Psoas muscle (tissue), 8 donors: ENCODE results near the gene UBE2QL1. TPM values are rescaled to one million over a fixed set of nuclear protein-coding genes. Genes with fewer than 3 reads are reported as not detected.
"Not testable (repeated sequence)": the region's sequence is repeated elsewhere in the genome, so short reads cannot be mapped to it uniquely, and the experiment has no call there.

ENCODE experiments used
- ATAC-seq, 4 donors: fragments of 200-7000 bp; cut with Tn5 transposase; one replicate each; pipeline ENCODE4 v1.9.1; 2020; ENCODE audit warnings: moderate library complexity in 3 of 4, mild to moderate bottlenecking in 2 of 4
- DNase-seq, 2 donors: peaks; one replicate each; pipeline ENCODE4 v3.0.0-alpha.2; 2020
- H3K27ac ChIP-seq: fragments of 200-600 bp; one replicate; pipeline ENCODE4 v1.8.0; 2022
- H3K27me3 ChIP-seq, 3 donors: fragments of 200-600 bp in 1 of 3; one replicate each; pipeline versions ENCODE4 v1.6.1 to v1.8.0; 2013 to 2022; ENCODE audit warnings: low read length in 2 of 3, mild to moderate bottlenecking in 2 of 3, moderate library complexity in 1 of 3; ENCODE audit not compliant: insufficient read depth in 3 of 3
- H3K36me3 ChIP-seq, 2 donors: fragments of 200-600 bp in 1 of 2; one replicate each; pipeline versions ENCODE4 v1.6.1 to v1.8.0; 2013 to 2022; ENCODE audit warnings: low read depth in 1 of 2, mild to moderate bottlenecking in 1 of 2, moderate library complexity in 1 of 2; ENCODE audit not compliant: insufficient read depth in 1 of 2
- H3K4me1 ChIP-seq: fragments of 200-600 bp; one replicate; pipeline ENCODE4 v1.8.0; 2022
- H3K4me3 ChIP-seq: fragments of 200-600 bp; one replicate; pipeline ENCODE4 v1.8.0; 2022; ENCODE audit warnings: mild to moderate bottlenecking
- H3K9me3 ChIP-seq: fragments of 200-600 bp; one replicate; pipeline ENCODE4 v1.8.0; 2022
- WGBS, 3 donors: extraction: QIAGEN DNeasy Blood & Tissue Kit; methylation state at CpG; one replicate each; pipeline versions ENCODE4 v1.1.6 to v1.1.7; 2013; 5-methylcytosine and 5-hydroxymethylcytosine counted together
- intact Hi-C, 2 donors: fragments of 100-400 bp; cut with DNase I; formaldehyde crosslinking; loops; one replicate each; pipeline versions ENCODE4 v1.11.0 to v1.14.2; 2022
- polyA plus RNA-seq, 3 donors: library from polyadenylated mRNA; stranded (reverse); fragments of 200-250 nt; gene quantifications; one replicate each; pipeline ENCODE4 v1.2.3, GENCODE V29; 2013
- total RNA-seq, 4 donors: library from RNA; stranded (reverse); fragmentation: NEBNext Ultra II Directional in 2 of 4; extraction: Animal tissue kit (Norgen Biotek cat#: 25700) in 2 of 4; gene quantifications; one replicate each; pipeline versions ENCODE4 v1.2.1 to v1.2.4, GENCODE V29; 2021 to 2023
- TF ChIP-seq, protein P1 (sequence below): fragments of 200-600 bp; IDR thresholded peaks from one replicate; pipeline ENCODE4 v1.8.0; 2022; ENCODE audit warnings: antibody characterized with exemption
- donor health status: healthy with polysubstance abuse.
- donor health status: DM: no; HTN: no; CAD: no; lungs with moderate emphysema.
- donor health status: Bipolar disorder and iron deficiency.
- donor health status: healthy.
- donor health status: DM: yes; HTN: yes; CAD: no.
- donor health status: DM: no; HTN: no; CAD: no.
- donor health status: DM: no; HTN: no; CAD: no.
- donor health status: DM: yes; HTN: yes; CAD: no.

Gene UBE2QL1
- total and polyA plus RNA-seq, 7 donors: 3.2 to 96.2 (median 20.9) TPM

DNA sequence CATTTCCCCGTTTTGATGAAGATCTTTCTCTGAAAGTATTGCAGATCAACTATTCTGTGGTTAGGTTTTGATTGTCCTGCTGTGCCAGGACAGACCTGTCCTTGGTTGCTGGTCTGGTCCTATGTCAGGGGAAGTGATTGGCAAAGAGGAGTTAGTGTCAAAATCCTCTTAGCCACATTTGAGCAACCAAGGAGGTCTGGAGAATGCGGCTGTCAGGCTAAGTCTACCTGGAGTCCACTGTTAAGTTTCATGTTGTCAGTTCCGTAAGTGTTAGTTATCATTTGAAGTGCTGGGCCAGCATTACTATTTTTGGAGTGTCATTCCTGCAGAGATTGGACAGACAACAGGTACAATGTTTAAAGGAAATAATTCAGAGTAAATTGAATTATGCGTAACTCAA lies 62.3 kb downstream of the UBE2QL1 start:
- H3K9me3 ChIP-seq: no peaks in the 10 kb centered on the region
- WGBS, 3 donors: 63 to 84% (median 69%) methylated on average over 4 of the region's 4 CpGs

DNA sequence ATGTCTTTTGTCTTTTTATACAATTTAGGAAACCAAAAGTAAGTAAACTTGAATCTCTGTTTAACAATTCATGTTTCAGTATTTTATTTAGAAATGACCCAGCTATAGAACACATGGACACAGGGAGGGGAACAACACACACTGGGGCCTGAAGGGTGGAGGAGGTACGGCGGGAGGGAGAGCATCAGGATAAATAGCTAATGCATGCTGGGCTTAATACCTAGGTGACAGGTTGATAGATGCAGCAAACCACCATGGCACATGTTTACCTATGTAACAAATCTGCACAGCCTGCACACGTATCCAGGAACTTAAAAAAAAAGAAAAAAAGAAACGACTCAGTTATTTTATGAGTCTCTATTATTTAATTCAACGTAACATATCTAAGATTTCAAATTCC lies 67.2 kb downstream of the UBE2QL1 start:
- H3K27me3 ChIP-seq, ATAC-seq, intact Hi-C loops, H3K36me3 ChIP-seq, DNase-seq, H3K4me3 ChIP-seq, H3K9me3 ChIP-seq, H3K27ac ChIP-seq: not testable (repeated sequence)
- H3K4me1 ChIP-seq: peaks cover 11% of the 10 kb centered on the region
- WGBS, 3 donors: 65 to 80% (median 73%) methylated on average over 5 of the region's 5 CpGs

More for the DNA sequence above, 62.3 kb downstream of the UBE2QL1 start:
- peak overlapping the region; percentile 80 for H3K27ac ChIP-seq
- DNase-seq: no peak
- ATAC-seq: peak in 1 of 4 donors; percentile 74
- H3K4me3 ChIP-seq: no peak overlapping the region
- TF ChIP-seq, protein P1, sequence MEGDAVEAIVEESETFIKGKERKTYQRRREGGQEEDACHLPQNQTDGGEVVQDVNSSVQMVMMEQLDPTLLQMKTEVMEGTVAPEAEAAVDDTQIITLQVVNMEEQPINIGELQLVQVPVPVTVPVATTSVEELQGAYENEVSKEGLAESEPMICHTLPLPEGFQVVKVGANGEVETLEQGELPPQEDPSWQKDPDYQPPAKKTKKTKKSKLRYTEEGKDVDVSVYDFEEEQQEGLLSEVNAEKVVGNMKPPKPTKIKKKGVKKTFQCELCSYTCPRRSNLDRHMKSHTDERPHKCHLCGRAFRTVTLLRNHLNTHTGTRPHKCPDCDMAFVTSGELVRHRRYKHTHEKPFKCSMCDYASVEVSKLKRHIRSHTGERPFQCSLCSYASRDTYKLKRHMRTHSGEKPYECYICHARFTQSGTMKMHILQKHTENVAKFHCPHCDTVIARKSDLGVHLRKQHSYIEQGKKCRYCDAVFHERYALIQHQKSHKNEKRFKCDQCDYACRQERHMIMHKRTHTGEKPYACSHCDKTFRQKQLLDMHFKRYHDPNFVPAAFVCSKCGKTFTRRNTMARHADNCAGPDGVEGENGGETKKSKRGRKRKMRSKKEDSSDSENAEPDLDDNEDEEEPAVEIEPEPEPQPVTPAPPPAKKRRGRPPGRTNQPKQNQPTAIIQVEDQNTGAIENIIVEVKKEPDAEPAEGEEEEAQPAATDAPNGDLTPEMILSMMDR: no peak
- peaks cover 8% of the 10 kb centered on the region for H3K4me1 ChIP-seq
- H3K27me3 ChIP-seq: no peaks in the 10 kb centered on the region
- intact Hi-C loops: no loop called here
- no peaks in the 10 kb centered on the region for H3K36me3 ChIP-seq

DNA sequence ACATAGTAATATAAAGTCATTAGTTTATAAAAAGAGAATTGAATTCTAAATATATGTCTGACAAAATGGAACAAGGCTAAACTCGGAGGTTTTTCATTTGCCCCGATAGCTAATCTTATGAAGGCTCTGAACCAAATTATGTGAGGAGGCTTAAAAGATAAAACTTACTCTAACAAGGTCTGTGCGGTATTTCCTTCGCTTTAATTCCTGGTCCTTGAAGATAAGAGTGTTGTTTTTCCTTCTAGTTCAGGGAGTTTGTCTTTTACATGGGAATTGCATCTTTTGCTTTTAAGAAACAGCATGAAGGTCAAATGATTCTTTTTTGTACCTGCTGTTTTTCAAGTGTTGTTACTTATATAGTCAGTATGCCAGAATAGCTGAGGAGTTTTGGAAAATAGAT lies 68.2 kb downstream of the UBE2QL1 start:
- Histone ChIP-seq H3K4me3 (no peak overlapping the region), H3K27me3 (no peaks in the 10 kb centered on the region), H3K27ac (no peak overlapping the region), H3K36me3 (no peaks in the 10 kb centered on the region), H3K4me1 (peaks cover 6% of the 10 kb centered on the region), H3K9me3 (no peaks in the 10 kb centered on the region)
- no peak for ATAC-seq
- TF ChIP-seq, protein P1: no peak
- intact Hi-C loops: no loop called here
- WGBS, 3 donors: 80 to 91% (median 83%) methylated on average over 4 of the region's 4 CpGs
- no peak for DNase-seq

DNA sequence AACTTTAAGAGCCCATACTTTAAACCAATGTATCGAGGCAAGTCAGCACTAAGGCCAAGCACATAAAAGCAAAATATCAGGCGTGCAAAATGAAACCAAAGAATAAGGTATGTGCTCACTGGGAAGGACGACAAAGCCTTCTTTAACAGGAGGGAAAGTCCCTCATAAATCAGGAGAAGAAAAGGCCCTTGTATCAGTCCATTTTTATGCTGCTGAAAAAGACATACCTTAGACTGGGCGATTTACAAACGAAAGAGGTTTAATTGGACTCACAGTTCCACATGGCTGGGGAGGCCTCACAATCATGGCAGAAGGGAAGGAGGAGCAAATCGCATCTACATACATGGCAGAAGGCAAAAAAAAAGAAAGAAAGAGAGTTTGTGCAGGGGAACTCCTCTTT lies 68.9 kb downstream of the UBE2QL1 start:
- WGBS, 3 donors: 50 to 55% (median 51%) methylated on average over 6 of the region's 6 CpGs
- H3K36me3 ChIP-seq: no peaks in the 10 kb centered on the region
- no peaks in the 10 kb centered on the region for H3K9me3 ChIP-seq
- peaks cover 6% of the 10 kb centered on the region for H3K4me1 ChIP-seq
- intact Hi-C loops: no loop called here
- DNase-seq: no peak
- no peak overlapping the region for H3K4me3 ChIP-seq
- no peak overlapping the region for H3K27ac ChIP-seq
- H3K27me3 ChIP-seq: no peaks in the 10 kb centered on the region
- TF ChIP-seq, protein P1: no peak
- ATAC-seq: no peak

DNA sequence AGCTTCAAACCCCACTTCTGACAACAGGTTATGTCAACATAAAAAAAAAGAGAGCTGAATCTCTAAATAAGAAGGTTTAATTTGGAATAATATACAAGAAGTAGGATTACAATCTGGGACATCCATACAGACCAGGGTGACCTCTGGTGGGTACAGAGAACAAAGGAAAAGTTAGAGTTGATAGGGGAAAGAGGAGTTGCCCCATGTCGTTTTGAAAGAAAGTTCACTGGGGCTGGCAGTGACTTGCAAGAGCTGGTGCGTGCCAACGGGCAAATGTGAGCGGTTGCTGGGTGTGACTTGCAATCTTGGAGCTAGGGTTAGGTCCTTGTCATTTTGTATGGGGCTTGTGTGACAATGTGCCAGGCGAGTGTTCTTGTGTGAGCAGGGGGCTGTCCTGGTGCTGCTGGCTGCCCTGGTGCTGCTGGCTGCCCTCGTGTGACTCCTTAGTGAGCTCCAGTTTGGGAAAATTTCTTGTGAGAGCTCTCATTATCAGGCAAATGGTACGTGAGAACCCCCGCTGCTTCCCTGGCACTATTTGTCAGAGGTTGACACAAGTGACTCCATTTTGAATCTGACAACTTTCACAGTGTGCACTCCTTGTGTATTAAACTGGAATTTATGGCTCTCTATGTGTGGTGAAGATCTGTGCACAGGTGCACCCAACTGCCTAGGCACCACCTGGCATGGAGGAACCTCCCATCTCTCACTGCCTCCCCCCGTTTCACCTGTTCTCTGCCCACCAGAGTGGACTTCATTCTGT lies 69.8 kb downstream of the UBE2QL1 start:
- TF ChIP-seq, protein P1: no peak
- DNase-seq (no peak), ATAC-seq (peak in 2 of 4 donors; percentile 26 to 39)
- peaks cover 6% of the 10 kb centered on the region for H3K4me1 ChIP-seq
- H3K27me3 ChIP-seq: peaks cover 0 to 1% (median 0%) of the 10 kb centered on the region in 3 donors
- intact Hi-C loops: no loop called here
- no peaks in the 10 kb centered on the region for H3K9me3 ChIP-seq
- WGBS, 3 donors: 66 to 74% (median 68%) methylated on average over 9 of the region's 9 CpGs
- H3K4me3 ChIP-seq: no peak overlapping the region
- H3K36me3 ChIP-seq: no peaks in the 10 kb centered on the region
- no peak overlapping the region for H3K27ac ChIP-seq
